OCI-M2 (cell line): ENCODE measurements around the gene ZNF80.
"Not testable (repeated sequence)": the region's sequence is repeated elsewhere in the genome, so short reads cannot be mapped to it uniquely, and the experiment has no call there.

Experiments
- DNase-seq: peaks from one replicate; lab custom pipeline; 2025; ENCODE audit not compliant: unreplicated experiment; lab: John Stamatoyannopoulos, UW

Gene ZNF80

GRCh38 chr3:114237478-114237877 lies at the start of gene ZNF80:
ZNF80 (minus strand) TSS chr3:114237578; CDS start chr3:114237074, 504 bp downstream.
- not testable (repeated sequence) for DNase-seq

GRCh38 chr3:114286266-114286665 lies 48.9 kb upstream of the ZNF80 start:
- DNase-seq, result no peak

- no peak for DNase-seq
These were observed 48.4 kb upstream of the ZNF80 start for GRCh38 chr3:114285648-114286230.

GRCh38 chr3:114284644-114285043 lies 47.3 kb upstream of the ZNF80 start:
- DNase-seq, result no peak

GRCh38 chr3:114276856-114277255 lies 39.5 kb upstream of the ZNF80 start:
- DNase-seq, result not testable (repeated sequence)

GRCh38 chr3:114274929-114275328 lies 37.6 kb upstream of the ZNF80 start:
- DNase-seq, result no peak

GRCh38 chr3:114272271-114272670 lies 34.9 kb upstream of the ZNF80 start:
- no peak for DNase-seq

- DNase-seq, result no peak
These were observed 32.6 kb upstream of the ZNF80 start for GRCh38 chr3:114270019-114270418.

GRCh38 chr3:114260152-114260551 lies 22.8 kb upstream of the ZNF80 start:
- no peak for DNase-seq

- no peak for DNase-seq
These were observed 22.2 kb upstream of the ZNF80 start for GRCh38 chr3:114259566-114259965.

GRCh38 chr3:114253505-114253904 lies 16.1 kb upstream of the ZNF80 start:
- no peak for DNase-seq

- no peak for DNase-seq
These were observed 15.6 kb upstream of the ZNF80 start for GRCh38 chr3:114252954-114253353.

- DNase-seq, result no peak
These were observed 5.6 kb upstream of the ZNF80 start for GRCh38 chr3:114242947-114243346.

- no peak for DNase-seq
These were observed 3.9 kb upstream of the ZNF80 start for GRCh38 chr3:114241262-114241661.

- DNase-seq, result not testable (repeated sequence)
These were observed 888 bp upstream of the ZNF80 start for GRCh38 chr3:114238146-114238785.

GRCh38 chr3:114235431-114235830 lies 1.9 kb downstream of the ZNF80 start:
- DNase-seq, result no peak

GRCh38 chr3:114234745-114235144 lies 2.6 kb downstream of the ZNF80 start:
- DNase-seq, result no peak

GRCh38 chr3:114231616-114232015 lies 5.8 kb downstream of the ZNF80 start:
- no peak for DNase-seq

GRCh38 chr3:114227076-114227475 lies 10.3 kb downstream of the ZNF80 start:
- no peak for DNase-seq

- DNase-seq, result no peak
These were observed 11.1 kb downstream of the ZNF80 start for GRCh38 chr3:114226313-114226712.

- DNase-seq, result no peak
These were observed 14.2 kb downstream of the ZNF80 start for GRCh38 chr3:114223143-114223542.

GRCh38 chr3:114221881-114222264 lies 15.5 kb downstream of the ZNF80 start:
- no peak for DNase-seq
